HEK293T (cell line): ENCODE data around the gene CEBPG.

ENCODE experiments used
- CTCF ChIA-PET: fragments of 350-600 bp; formaldehyde crosslinking; extraction: SDS; loops from one replicate; lab custom pipeline; 2021; ENCODE audit warnings: antibody characterized with exemption, inconsistent platforms; lab: Yijun Ruan, JAX
- POLR2A ChIA-PET: fragments of 350-600 bp; formaldehyde crosslinking; extraction: SDS; loops from one replicate; lab custom pipeline; 2020; ENCODE audit warnings: antibody characterized with exemption, inconsistent platforms; lab: Yijun Ruan, JAX
- DNase-seq: peaks from one replicate; pipeline ENCODE4 v3.0.0; 2012; ENCODE audit warnings: mixed read lengths; ENCODE audit errors: extremely low spot score
- ARNT ChIP-seq: fragments of 450-650 bp; IDR thresholded peaks from 2 replicates; pipeline ENCODE4 v1.6.1; 2017; ENCODE audit warnings: mild to moderate bottlenecking
- BHLHE40 ChIP-seq: fragments of 450-650 bp; IDR thresholded peaks from 2 replicates; pipeline ENCODE4 v1.6.1; 2016; ENCODE audit warnings: mild to moderate bottlenecking, moderate library complexity, borderline replicate concordance
- CTBP1 ChIP-seq: fragments of 450-650 bp; IDR thresholded peaks from 2 replicates; pipeline ENCODE4 v1.6.1; 2016; ENCODE audit warnings: borderline replicate concordance
- ELF4 ChIP-seq: fragments of 450-650 bp; IDR thresholded peaks from 2 replicates; pipeline ENCODE4 v1.6.1; 2017; ENCODE audit warnings: antibody characterized with exemption
- FOXA1 ChIP-seq: fragments of 450-650 bp; IDR thresholded peaks from 2 replicates; pipeline ENCODE4 v1.6.1; 2016; ENCODE audit warnings: mild to moderate bottlenecking
- FOXK2 ChIP-seq: fragments of 450-650 bp; IDR thresholded peaks from 2 replicates; pipeline ENCODE4 v1.6.1; 2016; ENCODE audit warnings: mild to moderate bottlenecking
- FOXM1 ChIP-seq: fragments of 450-650 bp; IDR thresholded peaks from 2 replicates; pipeline ENCODE4 v1.6.1; 2017; ENCODE audit warnings: mild to moderate bottlenecking, borderline replicate concordance
- HDGF ChIP-seq: fragments of 450-650 bp; IDR thresholded peaks from 2 replicates; pipeline ENCODE4 v1.6.1; 2017; ENCODE audit warnings: antibody characterized with exemption, borderline replicate concordance
- L3MBTL2 ChIP-seq: fragments of 450-650 bp; conservative IDR thresholded peaks from 2 replicates; pipeline ENCODE4 v1.6.1; 2016; ENCODE audit warnings: mild to moderate bottlenecking
- LEF1 ChIP-seq: fragments of 450-650 bp; IDR thresholded peaks from 2 replicates; pipeline ENCODE4 v1.6.1; 2017; ENCODE audit warnings: mild to moderate bottlenecking, borderline replicate concordance
- NFRKB ChIP-seq: fragments of 450-650 bp; IDR thresholded peaks from 2 replicates; pipeline ENCODE4 v1.6.1; 2016; ENCODE audit warnings: mild to moderate bottlenecking, moderate library complexity
- SP1 ChIP-seq: fragments of 450-650 bp; IDR thresholded peaks from 2 replicates; pipeline ENCODE4 v1.6.1; 2017
- SUZ12 ChIP-seq: fragments of 450-650 bp; IDR thresholded peaks from 2 replicates; pipeline ENCODE4 v1.6.1; 2016; ENCODE audit warnings: mild to moderate bottlenecking
- TARDBP ChIP-seq: fragments of 450-650 bp; IDR thresholded peaks from 2 replicates; pipeline ENCODE4 v1.6.1; 2016
- ZNF384 ChIP-seq: fragments of 450-650 bp; IDR thresholded peaks from 2 replicates; pipeline ENCODE4 v1.6.1; 2016
- TF ChIP-seq, protein P1 (sequence below): fragments of 450-650 bp; IDR thresholded peaks from 2 replicates; pipeline ENCODE4 v1.6.1; 2016

Gene CEBPG

DNA sequence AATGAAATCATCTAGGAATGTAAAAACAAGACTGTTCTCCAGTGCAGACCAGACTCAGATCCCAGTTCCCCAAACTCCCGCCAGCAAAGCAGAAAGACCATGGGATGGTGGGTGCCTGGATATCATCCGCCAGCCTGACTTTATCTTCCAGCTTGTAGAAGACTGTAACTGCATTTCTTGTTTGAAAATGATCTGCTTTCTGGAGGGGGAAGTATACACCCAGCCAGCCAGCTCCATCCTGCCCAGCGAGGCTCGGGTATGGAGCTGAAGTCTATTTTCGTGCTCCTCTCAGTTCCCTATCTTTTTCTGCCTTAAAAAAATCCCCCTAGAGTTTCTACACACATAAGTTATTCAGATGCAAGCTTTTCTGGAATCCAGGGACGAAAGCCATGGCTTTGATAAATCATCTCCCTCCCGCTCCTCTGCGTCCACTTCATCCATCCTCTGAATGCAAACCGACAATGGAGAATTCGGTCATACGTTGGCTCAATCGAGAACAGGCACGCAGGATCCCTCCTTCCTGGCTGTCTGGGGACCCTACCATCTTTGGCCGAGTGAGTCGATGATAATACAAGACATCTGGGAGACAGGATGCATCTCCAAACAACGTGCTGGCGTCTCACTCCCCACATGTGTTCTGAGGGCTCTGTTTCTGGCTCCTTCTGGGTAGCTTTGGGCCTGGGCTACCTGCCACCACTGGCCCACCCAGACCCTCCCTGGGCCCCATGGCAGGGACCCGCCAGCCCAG is 31.2 kb downstream of the CEBPG start:
- TF ChIP-seq CTBP1 (no peak), NFRKB (no peak), HDGF (no peak), FOXM1 (no peak), FOXK2 (no peak), ARNT (no peak), ZNF384 (no peak), LEF1 (no peak), L3MBTL2 (no peak), FOXA1 (no peak), ELF4 (no peak), SP1 (no peak), BHLHE40 (no peak), TARDBP (no peak), SUZ12 (no peak)
- TF ChIP-seq, protein P1, sequence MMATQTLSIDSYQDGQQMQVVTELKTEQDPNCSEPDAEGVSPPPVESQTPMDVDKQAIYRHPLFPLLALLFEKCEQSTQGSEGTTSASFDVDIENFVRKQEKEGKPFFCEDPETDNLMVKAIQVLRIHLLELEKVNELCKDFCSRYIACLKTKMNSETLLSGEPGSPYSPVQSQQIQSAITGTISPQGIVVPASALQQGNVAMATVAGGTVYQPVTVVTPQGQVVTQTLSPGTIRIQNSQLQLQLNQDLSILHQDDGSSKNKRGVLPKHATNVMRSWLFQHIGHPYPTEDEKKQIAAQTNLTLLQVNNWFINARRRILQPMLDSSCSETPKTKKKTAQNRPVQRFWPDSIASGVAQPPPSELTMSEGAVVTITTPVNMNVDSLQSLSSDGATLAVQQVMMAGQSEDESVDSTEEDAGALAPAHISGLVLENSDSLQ: no peak
- ChIA-PET POLR2A (no interaction called here), CTCF (interaction anchor here (0.7 to 3.4 kb wide), 2 partner anchors 145 to 162 kb away, joined by 3 to 10 read pairs; no protein-coding TSS in a partner anchor)
- no peak for DNase-seq

DNA sequence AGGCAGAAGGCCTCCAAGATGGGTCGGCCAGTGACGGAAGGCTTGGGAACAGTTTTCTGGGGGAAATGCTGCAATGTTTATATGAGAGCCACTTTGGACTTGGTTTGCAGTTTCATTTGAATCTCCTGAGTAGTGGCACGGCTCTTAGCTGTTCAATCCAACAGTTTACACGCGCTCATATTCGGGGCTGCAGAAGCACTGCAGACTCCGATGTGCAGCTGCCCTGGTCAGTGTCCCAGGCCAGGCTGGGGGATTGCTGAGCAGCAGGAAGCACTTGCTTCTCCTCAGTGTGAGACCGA is 31.7 kb downstream of the CEBPG start:
- TF ChIP-seq SUZ12 (no peak), NFRKB (no peak), ELF4 (no peak), BHLHE40 (no peak), FOXK2 (no peak), FOXM1 (no peak), L3MBTL2 (no peak), LEF1 (no peak), ZNF384 (no peak), ARNT (no peak), CTBP1 (no peak), SP1 (no peak), HDGF (no peak), TARDBP (no peak), FOXA1 (no peak)
- TF ChIP-seq, protein P1: no peak
- CTCF ChIA-PET: interaction anchor here (0.7 to 3.4 kb wide), 2 partner anchors 146 to 162 kb away, joined by 3 to 10 read pairs; no protein-coding TSS in a partner anchor
- POLR2A ChIA-PET: no interaction called here
- DNase-seq: no peak

DNA sequence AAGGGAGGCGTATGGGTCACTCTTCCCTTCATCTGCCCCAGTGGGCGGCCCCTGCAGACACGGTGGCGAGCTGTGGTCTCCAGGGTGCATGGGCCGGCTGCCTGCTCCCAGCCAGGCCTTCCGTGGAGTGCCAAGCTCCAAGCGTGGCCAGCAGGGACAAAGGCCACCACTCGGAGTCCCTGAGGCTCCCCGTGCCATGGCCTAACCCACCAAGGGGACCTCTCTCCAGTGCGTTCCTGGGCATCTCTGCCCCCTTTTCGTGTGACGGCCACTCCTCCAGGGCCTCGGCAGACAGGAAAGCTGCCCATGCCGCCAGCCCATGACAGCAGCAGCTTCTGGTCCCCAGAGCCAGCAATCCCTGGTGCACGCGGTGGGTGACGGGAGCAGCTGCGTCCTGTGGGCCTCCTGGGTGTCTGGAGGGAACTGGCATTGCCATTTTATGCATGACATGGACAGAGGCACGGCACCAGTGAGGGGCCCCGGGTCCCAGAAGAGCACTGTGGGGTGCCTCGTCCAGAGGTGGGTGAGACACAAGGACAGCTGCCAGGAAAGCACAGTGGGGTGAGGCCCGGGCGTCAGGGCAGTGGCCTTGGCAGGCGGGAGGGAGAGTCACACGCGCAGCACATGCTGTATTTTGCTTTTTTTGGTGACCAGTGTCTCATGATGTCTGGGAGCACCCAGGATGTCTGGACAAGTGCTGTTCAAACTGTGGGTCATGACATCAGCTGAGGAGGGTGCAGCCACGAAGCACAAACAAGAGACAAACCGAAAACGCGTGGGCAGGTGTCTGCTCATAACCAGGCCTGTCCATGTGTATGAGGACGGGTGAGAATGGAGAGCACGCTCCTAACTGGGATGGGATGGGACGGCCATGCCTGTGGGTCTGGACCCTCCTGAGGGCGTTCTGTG is 32.3 kb downstream of the CEBPG start:
- CTCF ChIA-PET: interaction anchor here (0.5 to 3.4 kb wide), 3 partner anchors 146 to 403 kb away, joined by 3 to 10 read pairs (median 4); no protein-coding TSS in a partner anchor
- DNase-seq: no peak
- POLR2A ChIA-PET: no interaction called here
- no peak for TF ChIP-seq SUZ12
- no peak for TF ChIP-seq NFRKB
- no peak for TF ChIP-seq FOXA1
- no peak for TF ChIP-seq ZNF384
- no peak for TF ChIP-seq CTBP1
- TF ChIP-seq SP1: no peak
- no peak for TF ChIP-seq FOXM1
- TF ChIP-seq FOXK2: no peak
- TF ChIP-seq ELF4: no peak
- no peak for TF ChIP-seq HDGF
- no peak for TF ChIP-seq BHLHE40
- TF ChIP-seq L3MBTL2: no peak
- TF ChIP-seq ARNT: no peak
- TF ChIP-seq, protein P1: no peak
- TF ChIP-seq TARDBP: no peak
- TF ChIP-seq LEF1: no peak

DNA sequence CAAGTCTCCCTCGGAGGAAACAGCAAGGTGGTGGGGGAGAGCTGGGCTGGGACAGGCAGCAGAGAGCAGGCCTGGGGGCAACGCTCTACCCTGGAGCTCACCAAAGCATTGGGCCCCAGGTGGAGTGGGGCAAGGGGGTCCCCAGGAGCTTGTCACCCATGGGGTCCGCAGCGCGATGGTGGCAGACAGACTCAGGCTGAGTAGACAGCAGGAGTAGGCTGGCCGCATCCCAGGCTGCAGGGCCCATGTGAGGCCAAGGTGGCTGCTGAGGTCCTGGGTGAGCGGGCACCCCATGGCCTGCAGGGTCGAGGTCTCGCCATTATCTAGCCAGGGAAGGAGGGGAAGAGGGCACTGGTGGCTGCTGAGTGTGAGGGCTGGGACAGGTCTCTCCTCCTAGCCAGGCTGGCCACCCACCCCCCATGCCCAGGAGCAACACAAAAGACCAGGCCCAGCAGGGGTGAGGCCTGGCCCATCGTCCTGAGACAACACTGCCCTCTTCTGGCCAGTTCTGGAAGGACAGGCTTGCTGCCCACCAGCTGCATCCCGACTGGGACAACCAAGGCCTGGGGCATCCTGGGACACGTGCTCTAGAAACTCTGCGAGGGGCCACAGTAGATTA is 33.1 kb downstream of the CEBPG start:
- TF ChIP-seq SUZ12 (no peak), FOXA1 (no peak), FOXM1 (no peak), ARNT (no peak), L3MBTL2 (no peak), TARDBP (no peak), HDGF (no peak), SP1 (no peak), BHLHE40 (no peak), ZNF384 (no peak), ELF4 (no peak), NFRKB (no peak), LEF1 (no peak), FOXK2 (no peak), CTBP1 (no peak)
- TF ChIP-seq, protein P1: no peak
- POLR2A ChIA-PET: interaction anchor here (0.7 kb wide), 1 partner anchor 13 kb away, joined by 3 read pairs; no protein-coding TSS in a partner anchor
- DNase-seq: peak; percentile 88
- CTCF ChIA-PET: interaction anchor here (0.5 to 3.4 kb wide), 3 partner anchors 164 to 466 kb away, joined by 4 to 10 read pairs (median 4); no protein-coding TSS in a partner anchor
